NCI-H510A (cell line): Measurements from ENCODE around the gene YEATS4.

ENCODE experiments used
- DNase-seq: peaks from one replicate; lab custom pipeline; 2025; lab: John Stamatoyannopoulos, UW

Gene YEATS4

DNA sequence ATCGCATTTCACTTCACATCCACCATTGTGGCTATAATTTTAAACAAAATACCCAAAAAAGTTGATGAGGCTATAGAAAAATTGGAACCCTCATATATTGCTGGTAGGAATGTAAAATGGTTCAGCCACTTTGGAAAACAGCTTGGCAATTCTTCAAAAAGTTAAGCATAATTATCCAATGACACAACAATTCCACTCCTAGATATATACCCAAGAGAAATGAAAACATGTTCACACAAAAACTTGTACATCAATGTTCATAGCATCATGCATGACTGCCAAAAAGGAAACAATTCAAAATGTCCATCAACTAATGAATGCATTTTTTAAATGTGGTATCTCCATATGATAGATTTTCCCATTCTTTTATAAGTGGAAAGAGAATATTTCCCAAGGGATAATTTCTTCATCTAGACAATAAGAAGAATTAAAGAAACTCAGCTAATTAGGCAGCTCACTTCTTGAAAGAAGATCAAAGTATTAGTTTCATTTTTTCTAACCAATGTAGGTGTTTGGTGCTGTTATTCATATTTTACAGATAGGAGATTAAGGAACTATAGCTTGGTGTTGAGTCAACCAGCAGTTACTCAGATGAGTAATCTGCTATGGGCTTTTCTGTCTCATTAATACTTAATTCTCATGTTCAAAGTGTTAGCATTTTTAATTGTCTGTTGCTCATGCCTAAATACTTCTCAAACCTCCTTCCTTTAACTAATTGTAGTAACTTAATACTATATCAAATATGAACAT, 32.8 kb downstream of the YEATS4 start:
- DNase-seq = no peak

DNA sequence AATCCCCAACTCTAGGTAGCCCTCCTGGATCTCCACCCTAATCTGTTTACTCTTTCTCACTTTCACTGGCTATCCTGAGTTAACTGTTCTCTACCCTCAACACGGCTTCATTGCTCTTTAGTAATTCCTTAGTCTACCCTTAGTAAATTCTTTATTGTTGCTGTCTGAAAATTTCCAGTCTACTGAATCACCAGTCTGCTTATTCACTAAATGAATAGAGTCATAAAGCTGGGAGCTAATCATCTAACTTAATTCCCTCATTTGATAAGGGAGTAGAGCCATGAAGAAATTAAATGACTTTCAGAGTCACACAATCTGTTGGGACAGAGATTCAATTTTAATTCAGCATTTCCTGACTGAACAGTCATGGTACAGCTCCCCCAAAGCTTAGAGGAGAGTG, 36.5 kb downstream of the YEATS4 start:
- DNase-seq = no peak

DNA sequence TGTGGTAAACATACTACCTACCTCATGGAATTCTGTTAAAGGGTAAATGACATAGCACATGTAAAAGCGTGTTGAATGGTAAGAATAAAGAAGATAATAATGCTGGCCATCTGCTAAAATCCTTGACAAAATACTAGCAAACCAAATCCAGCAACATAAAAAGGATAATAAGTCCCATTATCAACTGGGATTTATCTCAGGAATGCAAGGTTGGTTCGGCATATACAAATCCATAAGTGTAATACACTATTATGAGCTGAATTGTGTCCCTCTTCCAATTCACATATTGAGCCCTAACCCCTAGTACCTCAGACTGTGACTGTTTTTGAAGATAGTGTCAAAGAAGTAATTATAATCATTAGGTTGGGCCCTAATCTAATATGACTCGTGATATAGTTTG, 37.4 kb downstream of the YEATS4 start:
- DNase-seq = no peak

DNA sequence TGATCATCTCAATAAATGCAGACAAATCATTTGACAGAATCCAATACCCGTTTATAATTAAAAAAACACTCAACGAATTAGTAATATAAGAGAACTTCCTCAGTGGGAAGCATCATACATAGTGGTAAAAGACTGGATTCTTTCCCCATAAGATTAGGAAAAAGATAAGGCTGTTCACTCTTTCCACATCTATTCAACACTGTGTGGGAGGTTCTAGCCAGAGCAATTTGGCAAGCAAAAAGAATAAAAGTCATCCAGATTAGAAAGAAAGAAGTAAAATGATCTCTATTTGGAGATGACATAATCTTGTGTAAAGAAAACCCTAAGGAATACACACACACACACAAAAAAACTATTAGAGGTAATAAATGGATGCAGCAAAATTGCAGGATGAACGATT, 38.4 kb downstream of the YEATS4 start:
- DNase-seq = no peak

DNA sequence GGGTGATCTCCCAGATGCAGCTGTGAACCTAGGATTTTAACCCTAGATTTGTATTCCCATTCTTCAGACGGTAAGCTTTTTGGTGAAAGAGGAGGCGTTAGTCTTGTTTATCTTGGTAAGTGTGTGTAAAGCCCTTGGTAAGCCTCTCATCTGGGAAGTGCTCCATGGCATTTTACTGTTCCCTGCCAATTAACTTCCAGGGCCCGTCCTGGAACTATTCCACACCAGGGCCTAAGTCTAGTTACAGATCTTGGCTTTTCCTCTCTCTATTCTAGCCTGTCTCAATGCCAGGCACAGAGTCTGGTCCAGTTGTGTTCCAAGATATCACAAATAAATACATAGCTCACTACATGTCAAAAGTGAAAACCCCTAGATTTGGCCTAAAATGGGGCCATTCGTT, 42.4 kb downstream of the YEATS4 start:
- DNase-seq = no peak

DNA sequence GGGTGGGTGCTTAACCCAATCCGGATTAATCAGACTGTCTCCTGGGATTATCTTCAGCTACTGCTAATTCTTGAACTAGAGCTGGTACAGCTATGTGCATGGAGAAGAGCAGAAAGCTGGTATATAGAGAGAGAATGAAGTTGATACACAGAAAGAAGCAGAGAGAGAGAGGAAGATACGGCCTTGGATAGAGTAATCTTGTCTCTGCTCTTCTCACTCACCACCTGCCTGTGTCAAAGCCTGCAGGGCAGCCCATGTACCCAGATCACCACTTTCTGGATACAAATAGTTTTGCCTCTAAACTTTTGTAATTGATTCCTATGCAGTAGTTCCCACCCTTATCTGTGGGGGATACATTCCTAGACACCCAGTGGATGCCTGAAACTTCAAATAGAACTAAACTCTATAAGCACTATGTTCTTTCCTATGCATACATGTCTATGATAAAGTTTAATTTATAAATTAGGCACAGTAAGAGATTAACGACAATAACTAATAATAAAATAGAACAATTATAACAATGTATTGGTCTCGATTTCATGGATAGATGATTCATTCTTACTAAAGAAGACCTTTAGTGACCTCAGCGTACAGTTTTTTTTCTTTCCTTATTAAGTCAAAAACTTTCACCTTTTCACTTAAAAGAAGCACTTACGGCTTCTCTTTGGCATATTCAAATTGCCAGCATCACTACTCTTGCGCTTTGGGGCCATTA, 45.5 kb downstream of the YEATS4 start:
- DNase-seq = no peak

DNA sequence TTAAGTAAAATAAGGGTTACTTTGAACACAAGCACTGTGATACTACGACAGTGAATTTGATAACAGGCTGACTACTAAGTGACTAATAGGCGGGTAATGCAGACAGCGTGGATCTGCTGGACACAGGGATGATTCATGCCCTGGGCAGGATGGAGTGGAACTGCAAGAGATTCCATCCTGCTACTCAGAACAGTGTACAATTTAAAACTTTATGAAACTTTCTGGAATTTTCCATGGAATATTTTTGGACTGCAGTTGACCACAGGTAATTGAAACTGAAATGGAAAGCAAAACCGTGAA, 46.0 kb downstream of the YEATS4 start:
- no peak for DNase-seq

DNA sequence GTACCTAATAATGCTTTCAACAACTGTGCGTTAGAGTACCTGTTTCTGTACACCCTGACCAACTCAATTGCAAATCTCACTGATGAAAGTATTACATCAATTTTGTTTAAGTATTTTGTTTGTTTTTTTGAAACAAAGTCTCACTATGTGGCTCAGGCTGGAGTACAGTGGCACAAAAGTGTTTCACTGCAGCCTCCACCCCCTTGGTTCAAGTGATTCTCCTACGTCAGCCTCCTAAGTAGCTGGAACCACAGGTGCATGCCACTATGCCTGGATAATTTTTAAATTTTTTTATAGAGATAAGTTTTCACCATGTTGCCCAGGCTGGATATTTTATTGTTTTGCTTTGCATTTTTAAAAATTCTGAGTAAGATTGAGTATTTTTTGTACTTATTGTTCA, 46.7 kb downstream of the YEATS4 start:
- DNase-seq = no peak

DNA sequence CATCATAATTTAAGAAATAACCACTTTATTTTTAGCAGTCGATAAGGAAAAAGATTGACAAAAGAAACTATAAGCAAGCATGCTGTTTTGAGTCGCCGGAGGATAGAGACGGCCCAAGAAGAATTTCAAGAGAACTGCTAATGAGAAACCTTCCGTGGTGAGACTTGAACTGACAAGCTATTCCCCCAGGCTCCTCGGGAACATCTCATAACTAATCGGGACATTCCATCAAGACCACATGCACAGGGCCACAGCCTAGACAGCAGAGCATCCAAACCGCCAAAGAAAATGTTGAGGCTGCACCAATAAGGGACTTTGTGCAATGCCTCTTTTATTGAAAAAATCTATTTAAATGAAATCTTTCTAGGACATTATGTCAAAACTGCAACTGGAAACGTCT, 51.0 kb downstream of the YEATS4 start:
- DNase-seq = no peak

DNA sequence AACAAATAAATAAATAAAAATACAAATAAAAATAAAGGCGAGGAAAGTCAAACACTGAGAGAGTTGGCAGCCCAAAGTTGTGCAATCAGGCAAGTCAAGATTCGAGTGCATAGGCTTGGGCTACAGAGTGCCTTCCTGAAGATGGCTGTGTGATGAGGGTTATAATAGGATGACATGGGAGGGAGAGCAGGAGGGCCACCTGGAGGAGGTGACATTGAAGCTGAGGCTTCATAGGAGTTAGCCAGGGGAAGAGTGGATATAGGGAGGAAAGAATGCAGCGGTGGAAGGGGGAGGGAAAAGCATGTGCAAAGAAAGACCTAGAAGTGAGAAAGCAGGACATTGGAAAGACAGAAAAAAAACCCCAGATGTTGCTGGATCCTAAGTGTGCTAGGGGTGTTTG, 53.1 kb downstream of the YEATS4 start:
- DNase-seq = no peak

DNA sequence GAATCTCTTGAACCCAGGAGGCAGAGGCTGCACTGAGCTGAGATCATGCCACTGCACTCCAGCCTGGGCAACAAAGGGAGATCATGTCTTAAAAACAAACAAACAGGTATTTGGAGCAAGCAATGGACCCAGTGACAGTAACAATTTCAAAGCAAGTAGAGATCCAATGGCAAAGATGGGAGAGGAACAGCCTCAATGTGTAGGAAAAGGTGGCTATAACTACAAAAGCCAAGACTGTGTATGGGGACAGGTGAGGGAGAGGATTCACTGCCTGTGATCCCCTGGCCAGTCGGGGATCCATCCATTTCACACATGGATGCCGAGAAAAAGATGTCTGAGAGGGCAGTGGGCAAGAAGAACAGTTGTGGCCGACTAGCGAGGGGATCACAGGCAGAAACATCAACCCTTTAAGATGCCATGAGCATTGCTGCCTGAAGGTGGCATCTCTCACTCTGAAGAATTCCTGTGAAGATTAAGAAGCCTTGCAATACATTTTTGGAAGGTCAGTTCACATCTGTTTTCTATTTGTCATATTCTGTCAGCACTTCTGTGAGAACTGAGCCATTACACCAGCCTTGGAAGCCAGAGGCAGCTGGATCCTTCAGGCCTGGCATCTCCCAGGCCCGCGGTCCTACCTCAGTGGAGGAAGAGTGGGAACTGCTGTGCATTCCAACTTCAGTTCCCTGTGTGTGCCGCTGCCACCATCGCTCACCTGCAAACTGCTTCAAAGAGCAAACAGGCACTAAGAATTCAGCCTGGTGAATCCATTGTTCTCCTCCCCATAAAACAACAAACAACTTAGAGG, 56.1 kb downstream of the YEATS4 start:
- no peak for DNase-seq

DNA sequence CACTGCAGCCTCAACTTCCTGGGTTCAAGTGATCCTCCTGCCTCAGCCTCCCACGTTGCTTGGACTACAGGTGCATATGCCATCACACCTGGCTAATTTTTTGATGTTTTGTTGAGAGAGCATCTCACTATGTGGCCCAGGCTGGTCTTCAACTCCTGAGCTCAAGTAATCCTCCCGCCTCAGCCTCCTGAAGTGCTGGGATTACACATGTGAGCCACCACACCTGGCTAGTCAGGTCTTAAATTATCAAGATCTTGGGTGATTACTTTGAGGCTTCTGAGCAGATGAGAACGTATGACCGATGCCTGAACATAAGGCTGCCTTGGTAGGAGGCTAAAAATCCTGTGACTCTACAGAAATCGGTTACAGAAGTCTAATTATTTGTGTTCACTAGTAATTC, 57.7 kb downstream of the YEATS4 start:
- no peak for DNase-seq

DNA sequence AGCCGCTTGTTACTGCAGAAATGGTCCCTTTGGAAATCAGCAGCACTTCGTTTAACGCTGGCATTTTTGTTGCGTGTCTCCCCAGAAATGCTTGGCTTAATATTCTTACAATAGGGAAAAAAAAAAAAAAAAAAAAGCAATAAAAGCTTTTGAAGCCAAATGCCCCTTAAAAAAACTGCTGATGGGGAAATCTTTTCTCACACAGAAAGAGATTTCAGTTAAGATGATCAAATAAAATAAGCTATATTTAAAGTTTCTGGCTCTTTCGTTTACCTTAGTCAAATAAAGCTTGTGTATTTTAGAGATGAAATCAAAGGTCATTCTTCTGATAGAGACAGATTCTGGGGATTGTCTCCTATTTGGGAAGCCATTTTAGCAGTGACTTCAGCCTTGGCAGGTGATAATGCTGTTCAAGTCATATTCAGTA, 58.2 kb downstream of the YEATS4 start:
- DNase-seq = no peak

DNA sequence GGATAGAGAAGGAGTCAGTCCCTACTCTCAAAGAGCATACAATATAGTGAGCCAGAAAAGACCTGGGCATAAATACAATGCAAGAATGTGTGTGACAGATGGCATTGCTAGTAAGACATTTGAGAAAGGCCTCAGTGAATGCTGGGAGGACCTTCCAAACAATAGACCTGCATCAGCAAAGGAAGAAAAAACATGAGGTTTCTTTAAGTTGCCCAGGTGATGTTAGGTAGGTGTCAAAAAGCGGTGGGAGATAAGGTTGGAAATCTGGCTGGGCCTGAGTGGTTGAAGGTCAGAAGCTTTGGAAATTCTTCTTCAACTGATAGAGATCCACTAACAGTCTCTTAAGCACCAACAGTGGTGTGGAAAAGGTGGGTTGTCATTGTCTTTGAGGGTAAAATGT, 60.2 kb downstream of the YEATS4 start:
- DNase-seq = no peak

DNA sequence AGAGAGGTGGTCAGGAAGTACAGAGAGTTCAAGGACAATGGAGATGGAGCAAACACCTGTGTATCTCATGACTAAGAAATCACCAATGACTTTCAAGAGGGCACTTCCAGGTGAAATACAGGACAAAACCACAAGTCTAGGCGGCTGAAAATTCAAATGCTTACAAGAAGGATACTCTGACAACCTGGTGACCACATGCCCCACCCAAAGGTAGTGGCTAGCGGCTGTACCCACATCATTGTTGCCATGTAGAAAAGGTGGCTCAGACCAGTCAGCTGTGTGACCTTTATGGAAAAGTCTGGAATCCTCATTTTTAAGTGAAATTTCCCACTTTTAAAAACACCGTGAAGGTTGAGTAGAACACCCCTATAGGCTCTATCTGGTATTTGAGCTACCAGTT, 62.0 kb downstream of the YEATS4 start:
- no peak for DNase-seq

DNA sequence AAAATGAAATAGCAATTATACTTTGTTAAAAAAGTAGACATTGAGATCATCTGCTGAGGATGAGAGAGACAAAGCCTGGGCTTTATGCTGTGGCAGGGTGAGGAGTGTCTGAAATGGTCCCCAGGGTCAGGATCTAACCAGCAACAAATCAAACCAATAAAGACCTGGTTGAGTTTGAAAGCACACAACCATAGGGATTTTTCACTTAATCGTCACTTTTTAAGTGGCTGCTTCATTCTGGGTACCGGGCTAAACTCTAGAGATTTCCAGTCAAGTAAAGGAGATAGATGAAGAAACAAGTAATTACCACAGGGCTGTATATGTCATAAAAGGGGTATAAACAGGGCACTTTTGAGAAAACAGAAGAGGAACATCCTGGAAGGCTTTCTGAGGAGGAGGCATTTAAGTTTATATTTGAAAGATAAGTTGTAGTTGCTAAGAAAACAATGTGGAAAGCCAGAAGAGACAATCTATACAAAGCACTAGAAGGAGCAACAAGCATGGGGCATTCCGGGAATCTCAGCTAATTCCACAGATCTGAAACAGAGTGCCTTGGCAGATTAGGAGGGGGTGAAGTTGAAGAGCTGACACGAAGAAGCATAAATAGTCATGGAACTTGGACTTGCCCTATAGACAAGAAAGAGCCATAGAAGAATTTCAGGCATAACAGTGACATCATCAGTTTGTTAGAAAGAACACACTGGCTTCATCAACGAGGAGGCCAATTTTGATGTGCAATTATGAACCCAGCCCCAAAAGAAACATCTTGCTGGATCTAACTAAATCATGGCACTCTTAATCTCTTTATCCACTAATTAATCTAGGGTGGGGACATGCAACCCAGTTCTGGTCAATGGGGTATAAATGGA, 63.7 kb downstream of the YEATS4 start:
- no peak for DNase-seq

DNA sequence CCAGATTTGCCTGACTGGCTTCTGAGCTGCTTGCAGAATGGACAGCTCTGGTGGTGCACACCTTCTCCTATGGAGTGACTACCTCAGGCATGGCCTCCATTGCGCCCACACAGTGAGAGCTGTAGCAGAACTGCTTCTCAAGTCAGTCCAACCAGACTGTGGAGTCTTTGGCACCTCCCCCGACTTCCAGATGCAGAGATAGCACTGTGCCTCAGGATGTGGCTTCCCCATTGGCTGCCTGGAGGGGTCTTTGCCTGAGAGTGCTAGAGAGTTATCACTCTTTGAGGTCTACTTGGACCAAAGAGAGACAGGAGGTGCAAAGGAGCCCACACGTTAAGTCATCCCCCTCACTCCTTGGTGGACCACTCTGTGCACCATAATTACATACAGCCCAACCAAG, 65.9 kb downstream of the YEATS4 start:
- DNase-seq = no peak

DNA sequence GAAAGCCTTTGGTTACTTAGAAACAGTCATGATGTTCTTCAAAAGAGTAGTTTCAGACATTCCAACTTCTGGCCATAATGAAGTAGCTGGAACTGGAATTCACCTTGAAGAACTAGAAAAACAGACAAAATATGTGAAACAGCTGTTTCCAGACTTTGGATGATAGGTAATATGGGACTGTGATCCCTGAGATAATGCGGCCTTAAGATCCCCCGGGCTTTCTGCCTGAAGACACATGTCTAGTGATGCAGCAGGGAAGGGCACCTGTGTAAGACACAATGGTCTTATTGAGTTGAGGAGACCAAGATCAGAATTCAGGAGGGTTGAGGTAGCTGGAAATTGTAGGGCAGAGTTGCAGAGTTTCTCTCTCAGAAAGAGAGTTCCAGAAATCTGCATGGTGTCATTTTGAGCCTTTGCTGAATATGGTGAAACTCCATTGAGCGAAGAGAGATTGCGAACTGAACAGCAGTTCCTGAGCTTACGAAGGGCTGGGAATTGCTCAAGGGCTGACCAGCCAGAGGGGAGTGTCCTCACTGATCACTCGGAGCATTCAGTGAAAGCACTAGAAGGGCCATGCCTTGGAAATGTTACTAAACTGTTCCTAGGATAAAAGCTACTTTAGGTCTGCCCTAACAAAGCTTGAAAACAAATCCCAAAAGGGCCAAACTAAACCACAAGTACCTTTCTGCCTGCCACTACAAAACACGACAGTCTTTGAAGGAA, 69.0 kb downstream of the YEATS4 start:
- no peak for DNase-seq

DNA sequence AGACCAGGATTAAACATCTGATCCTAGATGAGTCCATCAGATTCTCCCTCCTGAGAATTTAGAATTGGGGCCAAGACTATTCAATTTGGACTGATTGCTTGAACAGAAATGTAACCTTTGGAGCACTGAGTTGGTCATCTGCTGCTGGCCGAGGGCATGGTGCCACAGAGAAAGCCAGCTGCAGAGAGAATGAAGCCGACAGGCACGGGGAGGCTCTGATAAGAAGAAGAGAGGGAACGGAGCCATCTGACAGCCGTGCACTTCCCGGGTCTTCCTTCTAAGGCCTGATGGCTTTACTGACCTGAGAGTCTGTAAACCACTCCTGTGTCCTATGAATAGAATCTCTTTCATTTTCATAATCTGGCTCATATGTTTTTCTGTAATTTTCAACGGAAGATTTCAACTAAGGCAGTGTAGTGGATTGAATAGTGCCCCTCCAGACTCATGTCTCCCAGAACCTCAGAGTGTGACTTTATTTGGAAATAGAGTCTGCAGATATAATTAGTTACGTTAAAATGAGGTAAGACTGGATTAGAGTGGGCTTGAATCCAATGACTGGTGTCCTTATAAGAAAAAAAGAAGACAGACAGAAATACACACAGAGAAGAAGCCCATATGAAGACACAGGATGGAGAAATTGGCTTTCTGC, 71.5 kb downstream of the YEATS4 start:
- no peak for DNase-seq

DNA sequence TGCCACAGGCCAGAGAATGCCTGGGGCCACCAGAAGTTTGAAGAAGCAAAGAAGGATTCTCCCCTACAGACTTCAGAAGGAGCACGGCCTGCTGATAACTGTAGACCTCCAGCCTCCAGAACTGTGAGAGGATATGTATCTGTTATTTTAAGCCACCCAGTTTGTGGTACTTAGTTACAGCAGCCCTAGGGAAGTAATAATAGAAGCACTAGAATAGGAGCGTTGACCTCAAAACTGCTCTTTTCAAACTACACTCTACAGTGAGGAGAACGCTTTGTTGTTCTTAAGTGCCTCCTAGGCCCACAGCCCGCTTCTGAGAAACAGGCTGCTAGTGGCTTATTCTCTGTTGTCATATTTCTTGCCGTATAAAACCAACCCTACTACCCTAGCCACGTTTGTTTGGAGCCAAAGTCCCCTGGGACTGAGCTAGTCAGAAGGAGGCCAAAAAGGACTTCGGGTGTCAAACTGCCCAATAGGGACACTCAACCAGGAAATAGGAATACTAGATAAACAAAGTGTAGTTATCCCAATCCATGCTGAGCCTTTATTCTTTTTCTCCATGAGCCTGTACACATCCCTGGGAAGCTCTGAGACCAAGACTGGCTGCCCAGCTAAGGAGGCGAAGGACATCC, 72.2 kb downstream of the YEATS4 start:
- no peak for DNase-seq

DNA sequence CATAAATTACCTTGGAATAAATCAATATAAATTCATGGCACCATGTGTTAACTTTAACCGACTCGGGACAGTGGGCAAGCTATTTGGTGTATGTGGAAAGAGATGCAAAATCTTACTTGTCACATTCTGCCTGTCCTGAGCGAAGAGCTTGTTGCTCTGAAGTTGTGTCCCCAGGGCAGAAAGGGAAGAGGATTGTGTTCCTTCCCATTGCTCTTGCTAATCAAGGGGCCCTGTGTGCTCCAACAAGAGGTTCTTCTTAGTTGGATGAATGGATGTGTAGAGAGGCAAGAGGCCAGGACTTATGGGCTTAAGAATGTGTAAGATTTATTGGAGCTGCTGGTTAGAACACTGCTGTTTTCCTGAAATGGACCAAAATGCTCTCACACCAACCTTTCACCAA, 74.1 kb downstream of the YEATS4 start:
- no peak for DNase-seq
